OCI-LY7 (cell line): Measurements from ENCODE around the gene PLAAT3. TPM values are rescaled to one million over a fixed set of nuclear protein-coding genes. Genes with fewer than 3 reads are reported as not detected.

Experiments
- BruUV-seq: library from RNA; stranded (reverse); fragments of 400-500 nt; replicated peaks from 2 replicates; lab custom pipeline; 2021; lab: Mats Ljungman, UMichigan
- CTCF ChIA-PET: fragments of 300-600 bp; sonication (Branson Sonifier 250); formaldehyde crosslinking; loops from one replicate; lab custom pipeline; 2022; ENCODE audit warnings: antibody characterized with exemption; ENCODE audit not compliant: unreplicated experiment; lab: Charles Lee
- POLR2A ChIA-PET: fragments of 300-600 bp; sonication (Branson Sonifier 250); formaldehyde crosslinking; loops from one replicate; lab custom pipeline; 2022; ENCODE audit warnings: antibody characterized with exemption; lab: Charles Lee
- DNase-seq: peaks from one replicate; pipeline ENCODE4 v3.0.0-alpha.2; 2015; ENCODE audit warnings: low spot score
- H2AFZ ChIP-seq: fragments of 200-600 bp; sonication (generic), shearing (Covaris generic); 2 replicates; pipeline ENCODE4 v1.6.1; 2014; ENCODE audit warnings: mild to moderate bottlenecking, antibody characterized with exemption, low read length, moderate library complexity
- H3K27ac ChIP-seq: fragments of 200-600 bp; sonication (generic); 2 replicates; pipeline ENCODE4 v1.5.1; 2014; ENCODE audit warnings: mixed run types, low read depth, mild to moderate bottlenecking, moderate library complexity, low read length, inconsistent platforms; ENCODE audit not compliant: poor library complexity, severe bottlenecking
- H3K36me3 ChIP-seq: fragments of 200-600 bp; sonication (generic); 2 replicates; pipeline ENCODE4 v1.6.1; 2014; ENCODE audit warnings: mild to moderate bottlenecking, antibody characterized with exemption, low read length, moderate library complexity, mixed read lengths; ENCODE audit not compliant: insufficient read depth
- H3K4me1 ChIP-seq: fragments of 200-600 bp; sonication (generic); 2 replicates; pipeline ENCODE4 v1.5.1; 2014; ENCODE audit warnings: mild to moderate bottlenecking, low read length; ENCODE audit not compliant: insufficient read depth, poor library complexity, severe bottlenecking
- H3K4me2 ChIP-seq: fragments of 200-600 bp; sonication (generic); 2 replicates; pipeline ENCODE4 v1.6.1; 2014; ENCODE audit warnings: mild to moderate bottlenecking, low read length
- H3K4me3 ChIP-seq: fragments of 200-600 bp; sonication (generic); 2 replicates; pipeline ENCODE4 v1.5.1; 2014; ENCODE audit warnings: mild to moderate bottlenecking, low read depth, low read length; ENCODE audit not compliant: poor library complexity, severe bottlenecking
- H3K79me2 ChIP-seq: fragments of 200-600 bp; sonication (generic); 2 replicates; pipeline ENCODE4 v1.6.1; 2016; ENCODE audit warnings: low read depth, mild to moderate bottlenecking, low read length, moderate library complexity, mixed read lengths; ENCODE audit not compliant: insufficient read depth
- H3K9me2 ChIP-seq: fragments of 200-600 bp; sonication (generic); 2 replicates; pipeline ENCODE4 v1.6.1; 2016; ENCODE audit warnings: mild to moderate bottlenecking, low read length, mixed read lengths; ENCODE audit not compliant: insufficient read depth
- H3K9me3 ChIP-seq: fragments of 200-600 bp; sonication (generic); 2 replicates; pipeline ENCODE4 v1.6.1; 2014; ENCODE audit warnings: mild to moderate bottlenecking, mixed run types, low read length, mixed read lengths
- H4K20me1 ChIP-seq: fragments of 200-600 bp; sonication (generic); 2 replicates; pipeline ENCODE4 v1.6.1; 2014; ENCODE audit warnings: mild to moderate bottlenecking, antibody characterized with exemption, low read length, moderate library complexity, mixed read lengths; ENCODE audit not compliant: insufficient read depth
- EZH2phosphoT487 ChIP-seq: fragments of 200-600 bp; sonication (generic); IDR thresholded peaks from 2 replicates; pipeline ENCODE4 v1.6.1; 2018; ENCODE audit warnings: low read depth, borderline replicate concordance, mild to moderate bottlenecking, mixed run types, antibody characterized with exemption, low read length, moderate library complexity, mixed read lengths
- intact Hi-C: fragments of 100-400 bp; cut with micrococcal nuclease; formaldehyde crosslinking; loops from one replicate; pipeline ENCODE4 v1.10.0; 2022; ENCODE audit not compliant: unreplicated experiment
- total RNA-seq, 2 experiments: library from RNA; depleted of rRNA in 1 of 2; stranded (reverse); fragments of >200 nt in 1 of 2; shearing (Covaris generic) in 1 of 2; gene quantifications; 2 replicates each; pipeline ENCODE4 v1.2.3, GENCODE V29; 2014 to 2022
- TF ChIP-seq, protein P1 (sequence below): fragments of 200-600 bp; sonication (generic); conservative IDR thresholded peaks from 2 replicates; pipeline ENCODE4 v1.5.1; 2014; ENCODE audit warnings: mild to moderate bottlenecking, antibody characterized with exemption, low read length, moderate library complexity, mixed read lengths

Gene PLAAT3
- total RNA-seq, 2 experiments from 2014 or later, result 0.70 TPM; not detected in 1

- Histone ChIP-seq H3K4me2 (no peak overlapping the region), H3K36me3 (no peaks in the 10 kb centered on the region), H3K79me2 (no peaks in the 10 kb centered on the region), H3K4me3 (no peak overlapping the region), H3K9me3 (no peaks in the 10 kb centered on the region), H3K9me2 (no peaks in the 10 kb centered on the region), H2AFZ (peak overlapping the region; percentile 41; the same call in 1 of the 2 replicates), H4K20me1 (no peaks in the 10 kb centered on the region), H3K4me1 (peaks cover 41% of the 10 kb centered on the region), H3K27ac (no peak overlapping the region)
- TF ChIP-seq, protein P1, sequence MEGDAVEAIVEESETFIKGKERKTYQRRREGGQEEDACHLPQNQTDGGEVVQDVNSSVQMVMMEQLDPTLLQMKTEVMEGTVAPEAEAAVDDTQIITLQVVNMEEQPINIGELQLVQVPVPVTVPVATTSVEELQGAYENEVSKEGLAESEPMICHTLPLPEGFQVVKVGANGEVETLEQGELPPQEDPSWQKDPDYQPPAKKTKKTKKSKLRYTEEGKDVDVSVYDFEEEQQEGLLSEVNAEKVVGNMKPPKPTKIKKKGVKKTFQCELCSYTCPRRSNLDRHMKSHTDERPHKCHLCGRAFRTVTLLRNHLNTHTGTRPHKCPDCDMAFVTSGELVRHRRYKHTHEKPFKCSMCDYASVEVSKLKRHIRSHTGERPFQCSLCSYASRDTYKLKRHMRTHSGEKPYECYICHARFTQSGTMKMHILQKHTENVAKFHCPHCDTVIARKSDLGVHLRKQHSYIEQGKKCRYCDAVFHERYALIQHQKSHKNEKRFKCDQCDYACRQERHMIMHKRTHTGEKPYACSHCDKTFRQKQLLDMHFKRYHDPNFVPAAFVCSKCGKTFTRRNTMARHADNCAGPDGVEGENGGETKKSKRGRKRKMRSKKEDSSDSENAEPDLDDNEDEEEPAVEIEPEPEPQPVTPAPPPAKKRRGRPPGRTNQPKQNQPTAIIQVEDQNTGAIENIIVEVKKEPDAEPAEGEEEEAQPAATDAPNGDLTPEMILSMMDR, result no peak
- no peak for TF ChIP-seq EZH2phosphoT487
- BruUV-seq, result no TSS peak
- ChIA-PET CTCF (interaction anchor here (0.7 kb wide), 1 partner anchor 16 kb away, joined by 3 read pairs; no protein-coding TSS in a partner anchor), POLR2A (interaction anchor here (0.6 to 0.7 kb wide), 4 partner anchors 13 to 587 kb away, joined by 3 to 4 read pairs (median 3); no protein-coding TSS in a partner anchor)
- DNase-seq, result no peak
- intact Hi-C loops, result no loop called here
Observed at GRCh38 chr11:63560506-63561180, 53.6 kb downstream of the PLAAT3 start.

DNA sequence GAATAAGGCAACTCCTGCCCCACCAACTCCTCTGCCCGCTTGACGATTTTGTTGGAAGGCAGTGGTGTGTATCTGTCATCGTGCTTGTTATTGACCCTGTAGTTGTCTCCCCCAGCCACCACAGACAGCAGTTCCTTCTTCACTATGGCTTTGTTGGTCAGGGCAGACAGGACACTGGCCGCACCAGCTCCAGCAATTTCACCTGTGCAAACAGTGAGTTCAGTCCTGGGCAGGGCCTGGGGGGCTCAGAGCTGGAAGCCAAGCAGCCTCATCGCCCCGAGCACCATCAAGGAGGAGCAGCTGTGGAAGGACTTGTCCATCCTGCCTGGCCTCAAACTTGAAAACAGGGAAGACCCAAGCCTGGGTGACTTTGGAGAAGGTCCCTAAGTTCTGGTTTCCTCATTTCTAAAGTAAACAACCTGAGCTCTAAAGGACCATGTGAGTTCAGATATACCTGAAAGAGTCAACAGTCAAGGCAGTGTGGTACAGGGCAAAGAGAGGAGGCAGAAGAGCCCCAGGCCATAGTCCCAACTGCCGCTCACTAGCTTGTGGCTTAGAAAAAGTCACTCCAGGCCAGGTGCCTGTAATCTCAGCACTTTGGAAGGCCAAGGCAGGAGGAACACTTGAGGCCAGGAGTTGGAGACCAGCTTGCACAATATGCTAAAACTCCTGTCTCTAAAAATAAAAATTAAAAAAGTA lies 55.6 kb downstream of the PLAAT3 start:
- DNase-seq, result no peak
- Histone ChIP-seq H3K27ac (no peak overlapping the region), H3K79me2 (no peaks in the 10 kb centered on the region), H3K9me2 (no peaks in the 10 kb centered on the region), H3K4me3 (no peak overlapping the region), H3K4me1 (peaks cover 50% of the 10 kb centered on the region), H3K9me3 (no peaks in the 10 kb centered on the region), H2AFZ (no peak overlapping the region), H4K20me1 (no peaks in the 10 kb centered on the region), H3K36me3 (no peaks in the 10 kb centered on the region), H3K4me2 (no peak overlapping the region)
- POLR2A ChIA-PET, result interaction anchor here (0.6 kb wide), 1 partner anchor 28 kb away, joined by 3 read pairs; no protein-coding TSS in a partner anchor
- TF ChIP-seq EZH2phosphoT487, result no peak
- TF ChIP-seq, protein P1, result no peak
- intact Hi-C loops, result no loop called here
- CTCF ChIA-PET, result no interaction called here
- BruUV-seq, result no TSS peak
